Activated naive CD4-positive, alpha-beta T cell treated with anti-CD3 and anti-CD28 coated beads, Interleukin-2, amount 10 ng/mL, durations not matched to agents 7 days and 5 days (primary cell): Measurements from ENCODE around the gene SRSF8.
"Not testable (repeated sequence)": the region's sequence is repeated elsewhere in the genome, so short reads cannot be mapped to it uniquely, and the experiment has no call there.

Source experiments
- CTCF ChIA-PET: fragments of 350-600 bp; sonication (Branson Sonifier 250); formaldehyde crosslinking; loops from one replicate; lab custom pipeline; 2021; ENCODE audit warnings: antibody characterized with exemption; lab: Charles Lee
- DNase-seq: peaks from one replicate; pipeline ENCODE4 v3.0.0-alpha.2; 2020
- H3K27ac Mint-ChIP-seq: one replicate; pipeline ENCODE4 v1.8.0; 2021; ENCODE audit warnings: mild to moderate bottlenecking, moderate library complexity, mixed read lengths
- H3K27me3 Mint-ChIP-seq: one replicate; pipeline ENCODE4 v1.8.0; 2021; ENCODE audit warnings: mild to moderate bottlenecking, mixed read lengths
- H3K36me3 Mint-ChIP-seq: one replicate; pipeline ENCODE4 v1.8.0; 2021; ENCODE audit warnings: mixed read lengths
- H3K4me1 Mint-ChIP-seq: one replicate; pipeline ENCODE4 v1.8.0; 2021; ENCODE audit warnings: mixed read lengths
- H3K4me3 Mint-ChIP-seq: one replicate; pipeline ENCODE4 v1.8.0; 2021; ENCODE audit warnings: mild to moderate bottlenecking, moderate library complexity, mixed read lengths
- H3K9me3 Mint-ChIP-seq: one replicate; pipeline ENCODE4 v1.8.0; 2021; ENCODE audit warnings: mixed read lengths

SRSF8 gene

GRCh38 chr11:95111471-95111870, 44.8 kb downstream of the SRSF8 start:
- H3K27ac Mint-ChIP-seq: not testable (repeated sequence)

DNA sequence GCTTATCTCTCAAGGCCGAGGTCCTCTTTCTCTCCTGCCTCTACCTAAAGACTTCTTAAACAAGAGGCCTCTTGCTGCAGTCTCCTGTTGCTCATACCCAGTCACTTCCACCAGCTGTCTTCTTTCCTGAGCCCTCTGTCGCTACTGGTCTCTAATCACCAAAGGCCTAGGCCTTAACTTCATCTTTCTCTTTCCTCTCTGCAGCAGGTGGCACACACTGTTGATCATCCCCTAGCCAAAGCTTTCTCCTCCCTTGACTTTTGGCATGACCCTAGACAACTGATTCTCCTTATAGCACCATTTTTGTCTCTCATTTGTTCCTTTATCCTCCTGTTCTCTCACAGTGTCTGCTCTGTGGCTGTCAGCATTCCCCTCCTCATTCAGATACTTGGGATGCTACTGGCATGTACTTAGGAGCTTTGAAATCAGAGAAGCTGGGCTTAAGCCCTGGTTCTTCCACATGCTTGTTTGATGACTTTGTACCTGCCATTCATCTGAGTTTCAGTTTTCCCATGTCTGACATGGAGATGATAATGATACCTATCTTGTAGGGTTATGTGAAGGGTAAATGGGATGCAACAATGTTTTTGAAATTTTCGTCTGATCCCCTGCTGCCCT, 45.3 kb downstream of the SRSF8 start:
- Mint-ChIP-seq H3K27me3 (no peaks in the 10 kb centered on the region), H3K27ac (no peak overlapping the region), H3K36me3 (peaks cover 5% of the 10 kb centered on the region), H3K9me3 (no peaks in the 10 kb centered on the region), H3K4me1 (no peaks in the 10 kb centered on the region), H3K4me3 (no peak overlapping the region)
- no peak for DNase-seq
- CTCF ChIA-PET: interaction anchor here (0.6 kb wide), 1 partner anchor 377 kb away, joined by 3 read pairs; no protein-coding TSS in a partner anchor

More at GRCh38 chr11:95111471-95111870, 44.8 kb downstream of the SRSF8 start:
- H3K4me1 Mint-ChIP-seq, H3K9me3 Mint-ChIP-seq, DNase-seq, H3K27me3 Mint-ChIP-seq, CTCF ChIA-PET, H3K4me3 Mint-ChIP-seq, H3K36me3 Mint-ChIP-seq: not testable (repeated sequence)

GRCh38 chr11:95115597-95115996, 48.9 kb downstream of the SRSF8 start:
- no peaks in the 10 kb centered on the region for H3K4me1 Mint-ChIP-seq
- peaks cover under 1% of the 10 kb centered on the region for H3K36me3 Mint-ChIP-seq
- no peaks in the 10 kb centered on the region for H3K27me3 Mint-ChIP-seq
- no peak overlapping the region for H3K4me3 Mint-ChIP-seq
- no peak for DNase-seq
- H3K9me3 Mint-ChIP-seq: no peaks in the 10 kb centered on the region
- CTCF ChIA-PET: no interaction called here
- H3K27ac Mint-ChIP-seq: no peak overlapping the region

GRCh38 chr11:95119361-95120060, 52.8 kb downstream of the SRSF8 start:
- Mint-ChIP-seq H3K27me3 (no peaks in the 10 kb centered on the region), H3K36me3 (no peaks in the 10 kb centered on the region), H3K4me3 (no peak overlapping the region), H3K9me3 (no peaks in the 10 kb centered on the region), H3K27ac (no peak overlapping the region), H3K4me1 (no peaks in the 10 kb centered on the region)
- CTCF ChIA-PET: interaction anchor here (1.1 kb wide), 1 partner anchor 17 kb away, joined by 3 read pairs; no protein-coding TSS in a partner anchor
- DNase-seq: no peak
